ENCODE data around the gene DPPA3. TPM values are rescaled to one million over a fixed set of nuclear protein-coding genes. Genes with fewer than 3 reads are reported as not detected.
"Not testable (repeated sequence)": the region's sequence is repeated elsewhere in the genome, so short reads cannot be mapped to it uniquely, and the experiment has no call there.

The DPPA3 gene
- total and polyA plus RNA-seq, 4 donors: not detected

DNA sequence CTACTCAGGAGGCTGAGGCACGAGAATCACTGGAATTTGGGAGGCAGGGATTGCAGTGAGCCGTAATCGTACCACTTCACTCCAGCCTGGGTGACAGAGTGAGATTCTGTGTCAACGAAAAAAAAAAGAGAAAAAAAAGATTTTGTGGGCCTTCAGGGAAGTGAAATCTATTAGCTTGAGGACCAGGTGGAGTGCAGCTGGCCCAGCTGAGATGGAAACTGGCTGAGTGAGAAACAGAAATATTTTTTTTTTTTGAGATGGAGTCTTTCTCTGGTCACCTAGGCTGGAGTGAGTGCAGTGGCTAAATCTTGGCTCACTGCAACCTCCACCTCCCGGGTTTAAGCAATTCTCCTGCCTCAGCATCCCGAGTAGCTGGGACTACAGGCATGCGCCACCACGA is 38.2 kb downstream of the DPPA3 start:
- DNase-seq: no peak
- ATAC-seq (ENCODE audit: low FRiP score): no peak
- intact Hi-C loops (cut with DNase I): no loop called here

DNA sequence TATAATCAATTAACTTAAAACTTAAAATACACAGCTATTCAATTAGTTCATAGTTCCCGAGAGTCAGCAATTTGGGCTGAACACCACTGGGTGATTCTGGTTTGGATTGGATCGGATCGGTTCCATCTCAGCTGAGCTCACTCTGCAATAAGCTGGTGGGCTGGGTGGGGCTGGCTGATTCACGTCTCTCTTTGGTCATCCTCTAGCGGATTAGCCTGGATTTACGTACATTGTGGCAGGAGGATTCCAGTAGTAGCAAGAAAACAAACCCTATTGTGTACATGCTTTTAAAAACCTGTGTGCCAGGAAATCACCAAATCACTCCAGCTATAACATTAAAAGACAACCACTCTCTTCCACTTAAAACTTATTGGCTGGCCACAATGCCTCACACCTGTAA is 39.1 kb downstream of the DPPA3 start:
- no peaks in the 10 kb centered on the region for H3K36me3 ChIP-seq (ENCODE audit: control insufficient read depth in 1 of 2, insufficient read depth in 2 of 2, low read length in 1 of 2)
- no peak overlapping the region for H3K4me3 ChIP-seq (ENCODE audit: low read length in 2 of 2)
- peak in 1 of 2 donors; percentile 3 for DNase-seq
- ATAC-seq (ENCODE audit: low FRiP score): no peak
- no peaks in the 10 kb centered on the region for H3K27me3 ChIP-seq (ENCODE audit: control insufficient read depth in 1 of 2, insufficient read depth in 2 of 2, low read length in 1 of 2)
- intact Hi-C loops (cut with DNase I): no loop called here
- H3K27ac ChIP-seq (ENCODE audit: low read depth in 1 of 2, low read length in 2 of 2): no peak overlapping the region
- WGBS, 2 donors: 76 to 88% methylated on average over 6 of the region's 6 CpGs
- no peaks in the 10 kb centered on the region for H3K4me1 ChIP-seq (ENCODE audit: control insufficient read depth in 1 of 2, insufficient read depth in 2 of 2, low read length in 2 of 2)
- H3K9me3 ChIP-seq (ENCODE audit: control insufficient read depth, low read length): peaks cover 1% of the 10 kb centered on the region

More for the DNA sequence above, 38.2 kb downstream of the DPPA3 start:
- no peak overlapping the region for H3K27ac ChIP-seq (ENCODE audit: low read depth in 1 of 2, low read length in 2 of 2)
- H3K9me3 ChIP-seq (ENCODE audit: control insufficient read depth, low read length): peaks cover 1% of the 10 kb centered on the region
- 81 to 83% methylated on average over 8 of the region's 8 CpGs for WGBS, 2 donors
- H3K4me3 ChIP-seq (ENCODE audit: low read length in 2 of 2): no peak overlapping the region
- no peaks in the 10 kb centered on the region for H3K36me3 ChIP-seq (ENCODE audit: control insufficient read depth in 1 of 2, insufficient read depth in 2 of 2, low read length in 1 of 2)
- no peaks in the 10 kb centered on the region for H3K27me3 ChIP-seq (ENCODE audit: control insufficient read depth in 1 of 2, insufficient read depth in 2 of 2, low read length in 1 of 2)
- H3K4me1 ChIP-seq (ENCODE audit: control insufficient read depth in 1 of 2, insufficient read depth in 2 of 2, low read length in 2 of 2): no peaks in the 10 kb centered on the region

DNA sequence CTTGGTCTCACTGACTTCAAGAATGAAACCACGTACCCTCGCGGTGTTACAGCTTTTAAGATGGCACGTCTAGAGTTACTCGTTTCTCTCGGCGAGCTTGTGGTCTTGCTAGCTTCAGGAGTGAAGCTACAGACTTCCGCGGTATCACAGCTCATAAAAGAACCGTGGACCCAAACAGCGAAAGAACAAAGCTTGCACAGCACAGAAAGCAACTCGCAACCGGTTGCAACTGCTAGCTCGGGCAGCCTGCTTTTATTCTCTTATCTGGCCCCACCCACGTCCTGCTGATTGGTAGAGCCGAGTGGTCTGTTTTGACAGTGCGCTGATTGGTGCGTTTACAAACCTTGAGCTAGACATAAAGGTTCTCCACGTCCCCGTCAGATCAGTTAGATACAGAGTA is 40.2 kb downstream of the DPPA3 start:
- WGBS, 2 donors: 85 to 89% methylated on average over 20 of the region's 20 CpGs
- H3K27ac ChIP-seq (ENCODE audit: low read depth in 1 of 2, low read length in 2 of 2): no peak overlapping the region
- H3K27me3 ChIP-seq (ENCODE audit: control insufficient read depth in 1 of 2, insufficient read depth in 2 of 2, low read length in 1 of 2): no peaks in the 10 kb centered on the region
- H3K4me3 ChIP-seq (ENCODE audit: low read length in 2 of 2): no peak overlapping the region
- DNase-seq (peak in 1 of 2 donors; percentile 19), ATAC-seq (ENCODE audit: low FRiP score) (no peak)
- no peaks in the 10 kb centered on the region for H3K36me3 ChIP-seq (ENCODE audit: control insufficient read depth in 1 of 2, insufficient read depth in 2 of 2, low read length in 1 of 2)
- intact Hi-C loops (cut with DNase I): no loop called here
- H3K9me3 ChIP-seq (ENCODE audit: control insufficient read depth, low read length): peaks cover 1% of the 10 kb centered on the region
- no peaks in the 10 kb centered on the region for H3K4me1 ChIP-seq (ENCODE audit: control insufficient read depth in 1 of 2, insufficient read depth in 2 of 2, low read length in 2 of 2)

DNA sequence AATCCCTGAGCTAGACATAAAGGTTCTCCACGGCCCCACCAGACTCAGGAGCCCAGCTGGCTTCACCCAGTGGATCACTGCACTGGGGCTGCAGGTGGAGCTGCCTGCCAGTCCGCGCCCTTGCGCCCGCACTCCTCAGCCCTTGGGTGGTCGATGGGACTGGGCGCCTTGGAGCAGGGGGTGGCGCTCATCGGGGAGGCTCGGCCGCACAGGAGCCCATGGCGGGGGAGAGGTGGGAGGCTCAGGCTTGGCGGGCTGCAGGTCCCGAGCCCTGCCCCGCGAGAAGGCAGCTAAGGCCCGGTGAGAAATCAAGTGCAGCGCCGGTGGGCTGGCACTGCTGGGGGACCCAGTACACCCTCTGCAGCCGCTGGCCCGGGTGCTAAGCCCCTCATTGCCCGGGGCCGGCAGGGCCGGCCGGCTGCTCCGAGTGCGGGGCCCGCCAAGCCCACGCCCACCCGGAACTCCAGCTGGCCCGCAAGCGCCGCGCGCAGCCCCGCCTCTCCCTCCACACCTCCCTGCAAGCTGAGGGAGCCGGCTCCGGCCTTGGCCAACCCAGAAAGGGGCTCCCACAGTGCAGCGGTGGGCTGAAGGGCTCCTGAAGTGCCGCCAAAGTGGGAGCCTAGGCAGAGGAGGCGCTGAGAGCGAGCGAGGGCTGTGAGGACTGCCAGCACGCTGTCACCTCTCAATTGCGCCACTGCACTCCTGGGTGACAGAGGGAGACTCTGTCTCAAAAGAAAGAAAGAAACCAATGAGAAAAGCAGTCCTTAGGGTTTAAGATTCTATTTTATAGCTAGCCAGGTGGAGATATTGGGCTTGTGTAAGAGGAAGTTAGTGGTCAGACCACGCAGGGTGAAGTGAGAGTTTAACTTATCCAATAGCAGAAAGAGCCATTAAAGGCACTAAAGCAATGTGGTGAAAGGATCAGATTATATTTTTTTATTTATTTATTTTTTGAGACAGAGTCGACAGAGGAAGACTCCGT is 41.0 kb downstream of the DPPA3 start:
- H3K4me3 ChIP-seq (ENCODE audit: low read length in 2 of 2); intact Hi-C loops (cut with DNase I); H3K36me3 ChIP-seq (ENCODE audit: control insufficient read depth in 1 of 2, insufficient read depth in 2 of 2, low read length in 1 of 2); H3K4me1 ChIP-seq (ENCODE audit: control insufficient read depth in 1 of 2, insufficient read depth in 2 of 2, low read length in 2 of 2); H3K9me3 ChIP-seq (ENCODE audit: control insufficient read depth, low read length); H3K27ac ChIP-seq (ENCODE audit: low read depth in 1 of 2, low read length in 2 of 2); ATAC-seq (ENCODE audit: low FRiP score); H3K27me3 ChIP-seq (ENCODE audit: control insufficient read depth in 1 of 2, insufficient read depth in 2 of 2, low read length in 1 of 2): not testable (repeated sequence)
- WGBS, 2 donors: 94 to 95% methylated on average over 31 to 42 of the region's 48 CpGs
- DNase-seq: peak in 1 of 2 donors; percentile 52

DNA sequence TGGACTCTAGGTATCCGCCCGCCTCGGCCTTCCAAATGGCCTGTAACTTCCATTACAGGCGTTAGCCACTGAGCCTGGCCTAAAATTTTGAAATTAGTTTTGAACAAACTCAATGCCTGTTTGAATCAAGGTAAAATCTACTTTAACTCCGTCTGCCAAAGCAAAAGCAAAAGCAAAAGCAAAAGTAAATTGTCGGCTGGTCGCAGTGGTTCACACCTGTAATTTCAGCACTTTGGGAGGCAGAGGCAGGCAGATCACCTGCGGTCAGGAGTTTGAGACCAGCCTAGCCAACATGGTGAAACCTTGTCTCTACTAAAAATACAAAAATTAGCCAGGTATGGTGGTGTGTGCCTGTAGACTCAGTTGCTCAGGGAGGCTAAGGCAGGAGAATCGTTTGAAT is 44.4 kb downstream of the DPPA3 start:
- DNase-seq; H3K4me1 ChIP-seq (ENCODE audit: control insufficient read depth in 1 of 2, insufficient read depth in 2 of 2, low read length in 2 of 2); H3K27me3 ChIP-seq (ENCODE audit: control insufficient read depth in 1 of 2, insufficient read depth in 2 of 2, low read length in 1 of 2); ATAC-seq (ENCODE audit: low FRiP score); H3K27ac ChIP-seq (ENCODE audit: low read depth in 1 of 2, low read length in 2 of 2); intact Hi-C loops (cut with DNase I); H3K9me3 ChIP-seq (ENCODE audit: control insufficient read depth, low read length); H3K36me3 ChIP-seq (ENCODE audit: control insufficient read depth in 1 of 2, insufficient read depth in 2 of 2, low read length in 1 of 2); H3K4me3 ChIP-seq (ENCODE audit: low read length in 2 of 2): not testable (repeated sequence)
- WGBS, 2 donors: 92% methylated on average over 9 of the region's 9 CpGs

DNA sequence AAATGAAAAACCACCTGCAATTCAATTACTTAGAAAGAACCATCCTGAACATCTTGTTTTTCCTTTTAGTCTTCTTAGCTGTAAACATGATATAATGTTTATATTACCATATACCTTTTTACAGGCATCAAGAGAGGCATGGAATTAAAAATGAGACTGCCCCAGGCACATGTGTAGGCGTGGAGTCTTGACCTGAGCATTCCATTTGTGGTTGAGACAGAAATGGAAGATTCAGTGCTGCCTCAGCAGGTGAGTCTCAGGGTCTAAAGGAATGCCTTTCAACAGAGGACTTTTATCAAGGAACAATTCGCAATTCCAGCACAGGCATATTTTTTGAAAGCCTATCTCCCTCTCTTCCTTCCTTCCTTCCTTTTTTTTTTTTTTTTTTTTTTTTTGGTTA is 45.8 kb downstream of the DPPA3 start:
- WGBS, 2 donors: 64 to 68% methylated on average over 2 of the region's 2 CpGs
- no peaks in the 10 kb centered on the region for H3K9me3 ChIP-seq (ENCODE audit: control insufficient read depth, low read length)
- no peaks in the 10 kb centered on the region for H3K27me3 ChIP-seq (ENCODE audit: control insufficient read depth in 1 of 2, insufficient read depth in 2 of 2, low read length in 1 of 2)
- H3K4me3 ChIP-seq (ENCODE audit: low read length in 2 of 2): no peak overlapping the region
- H3K4me1 ChIP-seq (ENCODE audit: control insufficient read depth in 1 of 2, insufficient read depth in 2 of 2, low read length in 2 of 2): no peaks in the 10 kb centered on the region
- intact Hi-C loops (cut with DNase I): no loop called here
- DNase-seq (no peak), ATAC-seq (ENCODE audit: low FRiP score) (no peak)
- no peak overlapping the region for H3K27ac ChIP-seq (ENCODE audit: low read depth in 1 of 2, low read length in 2 of 2)
- no peaks in the 10 kb centered on the region for H3K36me3 ChIP-seq (ENCODE audit: control insufficient read depth in 1 of 2, insufficient read depth in 2 of 2, low read length in 1 of 2)

DNA sequence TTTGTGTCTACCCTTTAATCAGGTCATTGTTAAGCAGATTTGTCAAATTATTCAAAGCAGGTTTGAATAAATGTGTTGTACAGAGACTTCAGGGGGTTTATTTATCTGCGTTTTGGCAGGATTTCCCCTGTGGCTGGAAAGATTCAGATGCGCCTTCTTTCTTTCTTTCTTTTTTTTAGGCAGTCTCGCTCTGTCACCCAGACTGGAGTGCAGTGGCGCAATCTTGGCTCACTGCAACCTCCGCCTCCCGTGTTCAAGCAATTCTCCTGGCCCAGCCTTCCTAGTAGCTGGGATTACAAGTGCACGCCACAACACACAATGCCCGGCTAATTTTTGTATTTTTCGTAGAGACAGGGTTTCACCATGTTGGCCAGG is 47.5 kb downstream of the DPPA3 start:
- Histone ChIP-seq H3K9me3 (ENCODE audit: control insufficient read depth, low read length) (no peaks in the 10 kb centered on the region), H3K4me1 (ENCODE audit: control insufficient read depth in 1 of 2, insufficient read depth in 2 of 2, low read length in 2 of 2) (no peaks in the 10 kb centered on the region), H3K36me3 (ENCODE audit: control insufficient read depth in 1 of 2, insufficient read depth in 2 of 2, low read length in 1 of 2) (no peaks in the 10 kb centered on the region), H3K4me3 (ENCODE audit: low read length in 2 of 2) (no peak overlapping the region), H3K27me3 (ENCODE audit: control insufficient read depth in 1 of 2, insufficient read depth in 2 of 2, low read length in 1 of 2) (no peaks in the 10 kb centered on the region), H3K27ac (ENCODE audit: low read depth in 1 of 2, low read length in 2 of 2) (no peak overlapping the region)
- intact Hi-C loops (cut with DNase I): no loop called here
- WGBS, 2 donors: 62 to 64% methylated on average over 9 of the region's 9 CpGs
- DNase-seq (no peak), ATAC-seq (ENCODE audit: low FRiP score) (no peak)
